ENCODE measurements around the gene USP15. TPM values are rescaled to one million over a fixed set of nuclear protein-coding genes. Genes with fewer than 3 reads are reported as not detected.
"Not testable (repeated sequence)": the region's sequence is repeated elsewhere in the genome, so short reads cannot be mapped to it uniquely, and the experiment has no call there.

The USP15 gene
- total RNA-seq, 4 donors from 2014 or later = 71.1 to 335 (median 97.0) TPM

DNA sequence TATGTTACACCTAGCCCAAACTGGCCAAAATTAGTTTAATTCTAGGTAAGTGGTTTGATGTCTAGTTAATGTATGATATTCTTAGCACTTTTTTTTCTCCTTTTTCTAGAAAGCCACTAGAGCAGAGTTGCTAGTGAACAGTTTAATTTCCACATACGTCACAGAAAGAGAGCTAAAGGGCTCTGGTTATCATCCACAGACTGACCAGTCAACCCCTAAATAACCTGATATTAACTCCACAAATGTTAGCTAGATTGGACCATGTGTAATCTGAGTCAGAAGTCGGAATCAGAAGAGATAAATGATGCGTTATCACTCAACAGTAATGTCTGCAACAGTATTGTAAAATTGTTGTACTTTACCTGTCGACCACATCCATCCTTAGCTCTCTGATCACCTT, 74.9 kb downstream of the USP15 start:
- WGBS, 2 donors (ENCODE audit: low coverage in 1 of 2) = 90 to 92% methylated on average over 4 of the region's 4 CpGs
- no peak for DNase-seq
- in situ Hi-C loops (cut with MboI; ENCODE audit: low pct_ligation_motif_present in 1 of 4, low pct_unique_long_range_greater_than_20kb in 1 of 4, low sequenced_read_pairs in 3 of 4) = no loop called here
- Histone ChIP-seq H3K36me3 (peaks cover 0 to 17% (median 2%) of the 10 kb centered on the region in 4 donors), H3K27me3 (no peaks in the 10 kb centered on the region), H3K4me1 (no peaks in the 10 kb centered on the region), H3K4me3 (no peak overlapping the region), H3K27ac (no peak overlapping the region), H3K9me3 (peaks cover 0 to 10% of the 10 kb centered on the region in 2 donors)
- TF ChIP-seq POLR2A (IDR thresholded peaks at IDR 0.05) (no peak), CTCF (IDR thresholded peaks at IDR 0.05) (no peak), POLR2AphosphoS5 (IDR thresholded peaks at IDR 0.05) (no peak), EP300 (IDR thresholded peaks at IDR 0.05; ENCODE audit: low read depth) (no peak)
- intact Hi-C loops (cut with DNase I; ENCODE audit: low total_unique reads) = no loop called here

DNA sequence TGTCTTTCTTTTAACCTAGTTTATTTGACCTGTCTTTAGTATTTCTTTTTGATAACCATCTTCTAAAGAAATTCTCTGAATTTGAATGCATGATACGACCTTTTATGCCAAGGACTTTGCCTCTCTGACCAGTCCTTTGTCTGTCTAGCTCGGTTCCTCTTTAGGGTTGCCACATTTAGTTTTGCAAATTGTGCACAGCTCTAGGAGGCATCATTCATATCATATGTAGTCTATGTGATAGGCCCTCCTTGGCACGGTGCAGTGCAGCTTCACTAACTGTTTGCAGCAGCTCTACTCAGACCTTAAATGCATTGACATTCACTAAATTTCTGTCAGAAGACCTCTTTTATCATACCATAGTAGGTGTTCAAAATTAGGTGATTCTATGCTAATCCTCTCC, 75.6 kb downstream of the USP15 start:
- intact Hi-C loops (cut with DNase I; ENCODE audit: low total_unique reads) (no loop called here), in situ Hi-C loops (cut with MboI; ENCODE audit: low pct_ligation_motif_present in 1 of 4, low pct_unique_long_range_greater_than_20kb in 1 of 4, low sequenced_read_pairs in 3 of 4) (no loop called here)
- Histone ChIP-seq H3K9me3 (peaks cover 0 to 10% of the 10 kb centered on the region in 2 donors), H3K4me3 (no peak overlapping the region), H3K36me3 (peaks cover 0 to 17% (median 2%) of the 10 kb centered on the region in 4 donors), H3K27ac (no peak overlapping the region), H3K4me1 (no peaks in the 10 kb centered on the region), H3K27me3 (no peaks in the 10 kb centered on the region)
- no peak for DNase-seq
- TF ChIP-seq POLR2AphosphoS5 (IDR thresholded peaks at IDR 0.05) (no peak), POLR2A (IDR thresholded peaks at IDR 0.05) (no peak), EP300 (IDR thresholded peaks at IDR 0.05; ENCODE audit: low read depth) (no peak), CTCF (IDR thresholded peaks at IDR 0.05) (no peak)
- WGBS, 2 donors (ENCODE audit: low coverage in 1 of 2) = 74 to 100% methylated on average over 2 to 3 of the region's 3 CpGs

GRCh38 chr12:62337643-62338042, 77.4 kb downstream of the USP15 start:
- H3K27me3 ChIP-seq; H3K9me3 ChIP-seq; H3K4me3 ChIP-seq; DNase-seq; H3K27ac ChIP-seq; H3K4me1 ChIP-seq; intact Hi-C loops (cut with DNase I; ENCODE audit: low total_unique reads); in situ Hi-C loops (cut with MboI; ENCODE audit: low pct_ligation_motif_present in 1 of 4, low pct_unique_long_range_greater_than_20kb in 1 of 4, low sequenced_read_pairs in 3 of 4): not testable (repeated sequence)
- peaks cover 0 to 13% (median 2%) of the 10 kb centered on the region in 4 donors for H3K36me3 ChIP-seq

DNA sequence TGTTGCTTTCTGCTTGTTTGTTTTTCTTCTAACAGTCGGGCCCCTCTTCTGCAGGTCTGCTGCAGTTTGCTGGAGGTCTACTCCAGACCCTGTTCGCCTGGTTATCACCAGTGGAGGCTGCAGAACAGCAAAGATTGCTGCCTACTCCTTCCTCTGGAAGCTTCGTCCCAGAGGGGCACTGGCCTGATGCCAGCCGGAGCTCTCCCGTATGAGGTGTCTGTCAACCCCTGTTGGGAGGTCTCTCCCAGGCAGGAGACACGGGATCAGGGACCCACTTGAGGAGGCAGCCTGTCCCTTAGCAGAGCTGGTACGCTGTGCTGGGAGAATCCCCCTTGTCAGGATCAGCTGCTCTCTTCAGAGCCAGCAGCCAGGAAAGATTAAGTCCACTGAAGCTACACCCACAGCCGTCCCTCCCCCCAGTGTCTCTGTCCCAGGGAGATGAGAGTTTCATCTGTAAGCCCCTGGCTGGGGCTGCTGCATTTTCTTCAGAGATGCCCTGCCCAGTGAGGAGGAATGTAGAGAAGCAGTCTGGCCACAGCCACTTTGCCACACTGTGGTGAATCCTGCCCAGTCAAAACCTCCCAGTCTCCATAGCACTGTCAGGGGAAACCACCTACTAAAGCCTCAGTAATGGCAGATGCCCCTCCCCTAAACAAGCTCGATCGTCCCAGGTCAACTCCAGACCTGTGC, 82.6 kb downstream of the USP15 start:
- 94% methylated on average over 10 of the region's 10 CpGs; no CpG with 5 or more reads in 1 of the 2 donors for WGBS, 2 donors (ENCODE audit: low coverage in 1 of 2)
- H3K27me3 ChIP-seq; H3K27ac ChIP-seq; in situ Hi-C loops (cut with MboI; ENCODE audit: low pct_ligation_motif_present in 1 of 4, low pct_unique_long_range_greater_than_20kb in 1 of 4, low sequenced_read_pairs in 3 of 4); H3K4me3 ChIP-seq; H3K4me1 ChIP-seq; H3K9me3 ChIP-seq; DNase-seq; intact Hi-C loops (cut with DNase I; ENCODE audit: low total_unique reads): not testable (repeated sequence)
- peaks cover 0 to 18% (median 7%) of the 10 kb centered on the region in 4 donors for H3K36me3 ChIP-seq

GRCh38 chr12:62343304-62344120, 83.3 kb downstream of the USP15 start:
- H3K9me3 ChIP-seq; in situ Hi-C loops (cut with MboI; ENCODE audit: low pct_ligation_motif_present in 1 of 4, low pct_unique_long_range_greater_than_20kb in 1 of 4, low sequenced_read_pairs in 3 of 4); intact Hi-C loops (cut with DNase I; ENCODE audit: low total_unique reads); H3K27ac ChIP-seq; H3K4me1 ChIP-seq; H3K4me3 ChIP-seq; DNase-seq; H3K27me3 ChIP-seq: not testable (repeated sequence)
- 98 to 100% methylated on average over 3 to 9 of the region's 9 CpGs for WGBS, 2 donors (ENCODE audit: low coverage in 1 of 2)
- H3K36me3 ChIP-seq = peaks cover 0 to 18% (median 7%) of the 10 kb centered on the region in 4 donors

GRCh38 chr12:62344731-62345556, 84.7 kb downstream of the USP15 start:
- H3K9me3 ChIP-seq; DNase-seq; H3K27ac ChIP-seq; H3K4me3 ChIP-seq; H3K27me3 ChIP-seq; H3K4me1 ChIP-seq; intact Hi-C loops (cut with DNase I; ENCODE audit: low total_unique reads); in situ Hi-C loops (cut with MboI; ENCODE audit: low pct_ligation_motif_present in 1 of 4, low pct_unique_long_range_greater_than_20kb in 1 of 4, low sequenced_read_pairs in 3 of 4): not testable (repeated sequence)
- 90% methylated on average over 4 of the region's 4 CpGs; no CpG with 5 or more reads in 1 of the 2 donors for WGBS, 2 donors (ENCODE audit: low coverage in 1 of 2)
- H3K36me3 ChIP-seq = peaks cover 0 to 23% (median 7%) of the 10 kb centered on the region in 4 donors

Data from transverse colon (tissue), 4 donors.